Thymus (tissue), 11 donors: ENCODE measurements around the gene PROC. TPM values are rescaled to one million over a fixed set of nuclear protein-coding genes. Genes with fewer than 3 reads are reported as not detected.

ENCODE experiments used
- DNase-seq, 9 donors: peaks; one replicate each; pipeline ENCODE4 v3.0.0-alpha.2; 2013; ENCODE audit warnings: low spot score in 9 of 9, low read depth in 6 of 9, missing footprints in 1 of 9
- H3K27ac ChIP-seq, 2 donors: one replicate each; pipeline ENCODE4 v1.5.1; 2013; ENCODE audit warnings: control low read depth in 1 of 2, low read depth in 1 of 2, low read length in 1 of 2, mild to moderate bottlenecking in 1 of 2, moderate library complexity in 1 of 2
- H3K27me3 ChIP-seq, 2 donors: one replicate each; pipeline ENCODE4 v1.5.1; 2013; ENCODE audit warnings: low read length in 1 of 2; ENCODE audit not compliant: control insufficient read depth in 2 of 2, insufficient read depth in 1 of 2
- H3K36me3 ChIP-seq, 2 donors: one replicate each; pipeline ENCODE4 v1.5.1; 2013; ENCODE audit warnings: low read length in 1 of 2, mild to moderate bottlenecking in 1 of 2, moderate library complexity in 1 of 2; ENCODE audit not compliant: control insufficient read depth in 2 of 2, insufficient read depth in 2 of 2
- H3K4me1 ChIP-seq, 2 donors: one replicate each; pipeline ENCODE4 v1.5.1; 2013; ENCODE audit warnings: low read length in 2 of 2; ENCODE audit not compliant: control insufficient read depth in 2 of 2, insufficient read depth in 2 of 2
- H3K4me3 ChIP-seq, 2 donors: one replicate each; pipeline ENCODE4 v1.5.1; 2013; ENCODE audit warnings: low read length in 2 of 2, control low read depth in 1 of 2, mild to moderate bottlenecking in 1 of 2
- H3K9me3 ChIP-seq, 2 donors: one replicate each; pipeline ENCODE4 v1.5.1; 2013; ENCODE audit warnings: low read length in 1 of 2, mild to moderate bottlenecking in 1 of 2; ENCODE audit not compliant: control insufficient read depth in 2 of 2, insufficient read depth in 1 of 2
- WGBS: extraction: QIAGEN DNeasy Blood & Tissue Kit; methylation state at CpG from one replicate; pipeline ENCODE4 v1.1.7; 2013; 5-methylcytosine and 5-hydroxymethylcytosine counted together
- polyA plus RNA-seq: library from polyadenylated mRNA; stranded (reverse); fragments of 200-250 nt; gene quantifications from one replicate; pipeline ENCODE4 v1.2.3, GENCODE V29; 2013
- total RNA-seq: library from RNA; stranded (reverse); fragments of 120-200 nt; gene quantifications from one replicate; pipeline ENCODE4 v1.2.4, GENCODE V29; 2013
- donor health status: healthy.

PROC gene
- total and polyA plus RNA-seq, 2 donors, result 0.71 to 2.5 TPM

- Histone ChIP-seq H3K27ac (no peak overlapping the region), H3K4me1 (no peaks in the 10 kb centered on the region), H3K36me3 (peaks cover 0 to 4% of the 10 kb centered on the region in 2 donors), H3K9me3 (no peaks in the 10 kb centered on the region), H3K27me3 (no peaks in the 10 kb centered on the region), H3K4me3 (no peak overlapping the region)
- DNase-seq, result no peak
- 95% methylated on average over 19 of the region's 19 CpGs for WGBS
Observed at GRCh38 chr2:127463155-127463991, 45.1 kb downstream of the PROC start.

GRCh38 chr2:127464470-127465257 lies 46.4 kb downstream of the PROC start:
- Histone ChIP-seq H3K36me3 (peaks cover 0 to 4% of the 10 kb centered on the region in 2 donors), H3K4me1 (no peaks in the 10 kb centered on the region), H3K27ac (no peak overlapping the region), H3K27me3 (no peaks in the 10 kb centered on the region), H3K4me3 (no peak overlapping the region), H3K9me3 (no peaks in the 10 kb centered on the region)
- WGBS, result 95% methylated on average over 7 of the region's 7 CpGs
- no peak for DNase-seq

- Histone ChIP-seq H3K4me1 (no peaks in the 10 kb centered on the region), H3K36me3 (peaks cover 2 to 4% of the 10 kb centered on the region in 2 donors), H3K4me3 (no peak overlapping the region), H3K9me3 (no peaks in the 10 kb centered on the region), H3K27ac (no peak overlapping the region), H3K27me3 (no peaks in the 10 kb centered on the region)
- DNase-seq, result no peak
- 71% methylated on average over 4 of the region's 4 CpGs for WGBS
Observed at GRCh38 chr2:127465258-127465657, 47.0 kb downstream of the PROC start.

- no peaks in the 10 kb centered on the region for H3K27me3 ChIP-seq
- H3K36me3 ChIP-seq, result peaks cover 2 to 4% of the 10 kb centered on the region in 2 donors
- no peak overlapping the region for H3K27ac ChIP-seq
- H3K4me3 ChIP-seq, result no peak overlapping the region
- DNase-seq, result no peak
- 86% methylated on average over 8 of the region's 8 CpGs for WGBS
- H3K9me3 ChIP-seq, result no peaks in the 10 kb centered on the region
- H3K4me1 ChIP-seq, result no peaks in the 10 kb centered on the region
Observed at GRCh38 chr2:127469051-127469450, 50.8 kb downstream of the PROC start.

GRCh38 chr2:127469974-127470373 lies 51.7 kb downstream of the PROC start:
- Histone ChIP-seq H3K27ac (no peak overlapping the region), H3K27me3 (no peaks in the 10 kb centered on the region), H3K4me1 (no peaks in the 10 kb centered on the region), H3K4me3 (no peak overlapping the region), H3K9me3 (no peaks in the 10 kb centered on the region), H3K36me3 (peaks cover 2 to 4% of the 10 kb centered on the region in 2 donors)
- no peak for DNase-seq
- WGBS, result 99% methylated on average over 2 of the region's 2 CpGs

GRCh38 chr2:127471286-127471988 lies 53.2 kb downstream of the PROC start:
- Histone ChIP-seq H3K27me3 (no peaks in the 10 kb centered on the region), H3K27ac (no peak overlapping the region), H3K36me3 (peaks cover under 1 to 2% of the 10 kb centered on the region in 2 donors), H3K4me1 (no peaks in the 10 kb centered on the region), H3K4me3 (no peak overlapping the region), H3K9me3 (peaks cover 0 to under 1% of the 10 kb centered on the region in 2 donors)
- DNase-seq, result no peak
- 97% methylated on average over 4 of the region's 4 CpGs for WGBS

GRCh38 chr2:127472268-127472667 lies 54.0 kb downstream of the PROC start:
- no peak for DNase-seq

GRCh38 chr2:127475788-127476187 lies 57.6 kb downstream of the PROC start:
- Histone ChIP-seq H3K4me3 (no peak overlapping the region), H3K4me1 (no peaks in the 10 kb centered on the region), H3K27ac (no peak overlapping the region), H3K9me3 (peaks cover 0 to 3% of the 10 kb centered on the region in 2 donors), H3K27me3 (no peaks in the 10 kb centered on the region), H3K36me3 (peaks cover 8 to 10% of the 10 kb centered on the region in 2 donors)
- no peak for DNase-seq
- WGBS, result 97% methylated on average over 2 of the region's 2 CpGs

More at GRCh38 chr2:127472268-127472667, 54.0 kb downstream of the PROC start:
- Histone ChIP-seq H3K4me3 (no peak overlapping the region), H3K27me3 (no peaks in the 10 kb centered on the region), H3K9me3 (peaks cover 0 to 3% of the 10 kb centered on the region in 2 donors), H3K4me1 (no peaks in the 10 kb centered on the region), H3K36me3 (peaks cover 0 to 2% of the 10 kb centered on the region in 2 donors), H3K27ac (no peak overlapping the region)
- 98% methylated on average over 1 of the region's 1 CpG for WGBS
